ENCODE data around the gene CDK1. TPM values are rescaled to one million over a fixed set of nuclear protein-coding genes. Genes with fewer than 3 reads are reported as not detected.
"Not testable (repeated sequence)": the region's sequence is repeated elsewhere in the genome, so short reads cannot be mapped to it uniquely, and the experiment has no call there.

CDK1 gene
- total RNA-seq, 1 donor from 2014 or later = 3.8 TPM

DNA sequence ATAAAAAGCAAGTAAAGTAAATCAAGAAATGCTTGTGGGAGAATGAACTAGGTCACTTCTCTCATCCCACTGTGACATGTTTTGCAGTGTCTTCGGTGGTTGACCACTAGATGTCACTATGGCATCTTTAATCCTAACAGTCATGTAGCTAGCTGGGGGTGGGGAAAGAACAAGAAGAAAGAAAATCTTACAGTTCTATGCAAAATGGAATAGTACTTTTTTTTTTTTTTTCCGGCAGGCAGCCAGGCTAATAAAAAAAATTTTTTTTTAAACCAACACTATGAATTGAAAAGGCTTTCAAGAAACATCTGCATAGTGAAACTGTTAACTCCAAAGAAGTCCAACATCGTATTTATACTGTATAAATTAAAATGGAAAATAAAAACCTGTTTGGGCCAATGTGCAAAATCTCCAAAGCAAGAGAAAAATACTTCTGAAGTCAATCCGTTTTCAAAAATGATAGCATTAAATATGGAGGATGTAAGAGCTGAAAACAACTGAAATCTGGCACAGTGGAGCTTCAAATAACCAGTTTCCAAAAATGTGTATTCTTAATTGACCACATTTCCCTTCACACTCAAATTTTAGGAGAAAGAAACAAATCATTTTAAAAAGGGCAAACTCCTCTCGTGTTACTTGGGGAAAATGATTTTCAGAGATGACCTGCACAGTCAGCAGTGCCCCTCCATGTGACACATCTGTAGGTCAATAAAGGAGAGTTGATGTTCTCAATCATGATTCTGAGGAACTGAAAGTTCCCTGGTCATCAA, 38.5 kb downstream of the CDK1 start:
- DNase-seq (ENCODE audit: low read depth) = peak; percentile 80

DNA sequence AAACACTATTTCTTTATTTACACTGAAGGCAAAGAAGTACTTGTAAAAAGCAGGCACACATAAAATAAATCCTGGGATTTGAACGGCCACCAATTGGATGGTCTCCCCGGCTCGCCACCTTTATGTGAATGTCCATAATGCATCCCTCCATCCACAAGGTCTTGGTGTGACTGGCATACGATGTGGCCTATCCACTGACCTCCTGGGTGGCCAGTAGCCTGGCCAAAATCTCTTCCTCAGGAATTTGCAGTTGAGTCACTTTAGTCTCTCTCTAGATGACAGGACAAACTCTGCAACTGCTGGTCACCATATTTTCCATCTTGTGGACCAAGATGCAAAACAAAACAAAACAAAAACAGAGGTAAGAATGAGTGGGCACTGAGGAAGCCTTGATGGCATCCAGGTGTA, 39.1 kb downstream of the CDK1 start:
- no peak for DNase-seq (ENCODE audit: low read depth)

DNA sequence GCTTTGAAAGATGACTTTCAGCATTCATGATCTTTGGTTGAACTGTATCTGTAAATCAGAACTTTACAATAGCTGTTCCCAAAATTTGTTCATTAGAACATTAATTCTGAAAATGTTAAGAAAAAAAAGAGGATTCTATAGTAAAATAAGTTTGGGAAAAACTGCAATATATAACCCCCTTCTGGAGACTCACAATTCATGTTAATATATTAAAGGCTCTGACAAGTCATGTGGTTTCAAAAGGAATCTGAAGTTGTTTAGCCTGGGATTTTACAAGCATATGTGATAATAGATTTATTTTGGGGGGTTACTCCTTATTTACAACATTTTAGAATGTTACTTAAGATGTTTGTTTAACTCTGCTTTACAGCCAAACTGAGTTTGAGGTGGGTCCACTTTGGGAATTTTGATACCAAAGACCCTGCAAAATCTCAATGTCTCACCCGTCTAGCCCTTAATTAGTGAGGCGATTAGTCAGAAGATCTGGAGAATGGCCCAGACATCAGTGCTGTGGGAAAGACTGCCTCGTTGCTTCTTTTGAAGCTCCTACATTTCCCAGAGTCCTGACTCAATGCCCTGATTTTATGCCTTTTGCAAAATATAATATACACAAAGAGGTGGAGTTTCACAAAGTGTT, 40.0 kb downstream of the CDK1 start:
- DNase-seq (ENCODE audit: low read depth) = no peak

DNA sequence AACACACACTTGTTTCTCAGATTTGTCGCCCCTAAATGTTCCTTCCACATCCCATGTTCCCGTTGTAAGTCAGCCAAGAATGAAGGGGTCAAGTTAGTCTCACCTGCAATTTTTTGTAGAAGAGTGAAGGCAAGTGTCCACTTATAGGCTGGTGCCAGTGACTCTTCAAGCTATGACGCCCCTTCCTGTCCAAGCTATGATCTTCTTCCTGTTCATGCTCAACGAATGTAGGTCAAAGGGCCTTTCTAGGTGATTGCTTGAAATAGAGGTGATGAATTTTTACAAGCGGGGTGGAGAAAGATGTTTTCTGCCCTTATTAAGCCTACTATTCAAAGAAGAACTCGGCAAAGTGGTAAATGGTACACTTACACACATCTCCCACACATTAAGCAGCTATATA, 41.0 kb downstream of the CDK1 start:
- no peak for DNase-seq (ENCODE audit: low read depth)

DNA sequence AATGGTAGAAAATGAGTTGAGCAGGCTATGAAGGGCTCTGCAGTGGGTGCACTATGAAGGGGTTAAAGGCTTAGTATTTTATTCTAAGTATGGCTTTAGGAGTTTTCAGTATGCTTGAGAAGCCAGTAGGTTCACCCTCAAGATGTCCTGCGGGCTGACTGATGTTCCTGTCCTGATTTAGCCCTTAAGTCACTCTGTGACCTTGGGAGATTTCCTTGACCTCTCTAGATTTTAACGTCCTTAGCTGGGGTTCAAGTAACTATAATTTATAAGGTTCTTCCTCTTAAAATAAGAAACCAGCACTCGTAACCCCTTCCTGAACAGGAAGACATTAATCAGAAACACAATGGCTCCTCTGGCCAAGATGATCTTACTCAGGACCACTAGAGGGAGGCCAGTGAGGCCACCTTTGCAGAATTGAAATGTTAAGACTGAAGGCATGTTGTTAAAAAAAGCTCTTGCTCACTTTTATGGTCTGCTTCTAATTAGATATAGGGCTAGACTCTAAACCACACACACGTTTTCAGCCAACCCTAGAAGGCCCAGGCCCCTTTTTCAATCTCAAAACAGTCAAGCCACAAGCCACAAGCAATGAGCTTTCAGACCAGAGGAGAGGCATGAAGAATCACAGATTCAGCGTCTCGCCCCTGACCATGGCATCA, 41.9 kb downstream of the CDK1 start:
- peak; percentile 25 for DNase-seq (ENCODE audit: low read depth)

DNA sequence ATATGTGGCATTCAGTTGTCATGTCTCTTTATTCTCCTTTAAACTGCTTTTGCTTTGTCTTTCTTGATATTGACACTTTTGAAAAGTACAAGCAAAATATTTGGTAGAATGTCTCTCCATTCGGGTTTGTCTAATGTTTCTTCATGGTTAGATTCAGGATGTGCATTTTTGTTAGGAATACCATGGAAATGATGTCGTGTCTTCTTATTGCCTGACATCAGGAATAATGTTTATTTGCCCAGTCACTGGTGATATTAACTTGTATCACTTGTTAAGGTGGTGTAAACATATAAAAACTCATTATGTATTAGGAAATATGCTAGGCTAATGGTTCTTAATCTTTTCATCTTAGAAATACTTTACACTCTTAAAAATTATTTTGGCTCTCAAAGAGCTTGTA, 43.4 kb downstream of the CDK1 start:
- DNase-seq (ENCODE audit: low read depth) = no peak

DNA sequence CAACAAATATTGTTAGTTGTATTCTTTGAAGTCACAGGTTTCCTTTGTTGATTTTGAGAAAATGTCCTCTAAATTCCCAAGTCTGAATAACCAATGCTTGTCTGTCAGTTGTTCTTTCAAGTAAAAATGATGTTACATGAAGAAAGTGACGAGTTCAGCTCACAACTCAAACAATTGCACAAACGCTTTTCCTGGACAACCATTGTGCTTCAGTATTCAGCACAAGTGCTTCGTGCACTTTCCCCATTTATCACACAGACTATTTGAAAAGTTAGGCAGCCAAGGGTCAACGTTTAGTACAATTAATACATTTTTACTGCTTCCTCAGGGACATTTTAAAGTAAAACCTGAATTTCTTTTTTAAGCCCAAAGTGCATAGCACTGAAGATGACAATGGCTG, 44.5 kb downstream of the CDK1 start:
- no peak for DNase-seq (ENCODE audit: low read depth)

DNA sequence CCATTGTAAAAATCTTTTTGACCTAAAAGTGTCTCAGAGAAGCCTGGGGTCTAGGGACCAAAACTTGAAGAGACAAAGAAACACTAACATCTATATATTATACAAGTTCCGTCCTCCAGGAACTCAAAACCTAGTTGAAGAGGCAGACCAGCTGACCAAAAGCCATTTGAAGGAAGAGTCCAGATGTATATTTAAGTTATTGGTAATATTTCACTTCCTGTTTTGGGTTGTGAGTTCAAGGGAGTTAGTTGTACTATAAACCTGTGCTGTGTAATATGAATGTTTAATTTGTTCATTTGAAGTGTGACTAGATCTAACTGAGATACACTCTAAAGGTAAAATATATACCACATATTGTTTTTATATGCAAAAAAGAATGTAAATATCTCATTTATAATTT, 45.0 kb downstream of the CDK1 start:
- no peak for DNase-seq (ENCODE audit: low read depth)

DNA sequence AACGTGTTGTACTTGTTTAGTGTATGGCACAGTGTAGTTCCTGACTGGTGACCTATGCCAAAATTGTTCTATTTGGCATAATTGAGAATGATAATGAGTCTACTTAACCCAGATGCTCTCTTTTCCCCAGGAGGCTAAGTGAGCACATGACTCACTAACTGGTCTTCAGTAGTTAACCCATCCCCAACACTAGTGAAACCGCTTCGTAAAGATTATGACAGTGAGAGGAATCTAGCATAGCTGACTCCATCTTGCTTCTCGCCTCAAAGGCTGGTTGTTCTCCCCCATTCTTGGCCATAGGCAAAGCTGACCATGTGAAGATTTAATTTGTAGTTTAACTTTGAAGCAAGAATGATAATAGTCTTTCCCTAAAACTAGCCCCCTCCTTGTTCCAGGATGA, 47.2 kb downstream of the CDK1 start:
- DNase-seq (ENCODE audit: low read depth) = no peak

DNA sequence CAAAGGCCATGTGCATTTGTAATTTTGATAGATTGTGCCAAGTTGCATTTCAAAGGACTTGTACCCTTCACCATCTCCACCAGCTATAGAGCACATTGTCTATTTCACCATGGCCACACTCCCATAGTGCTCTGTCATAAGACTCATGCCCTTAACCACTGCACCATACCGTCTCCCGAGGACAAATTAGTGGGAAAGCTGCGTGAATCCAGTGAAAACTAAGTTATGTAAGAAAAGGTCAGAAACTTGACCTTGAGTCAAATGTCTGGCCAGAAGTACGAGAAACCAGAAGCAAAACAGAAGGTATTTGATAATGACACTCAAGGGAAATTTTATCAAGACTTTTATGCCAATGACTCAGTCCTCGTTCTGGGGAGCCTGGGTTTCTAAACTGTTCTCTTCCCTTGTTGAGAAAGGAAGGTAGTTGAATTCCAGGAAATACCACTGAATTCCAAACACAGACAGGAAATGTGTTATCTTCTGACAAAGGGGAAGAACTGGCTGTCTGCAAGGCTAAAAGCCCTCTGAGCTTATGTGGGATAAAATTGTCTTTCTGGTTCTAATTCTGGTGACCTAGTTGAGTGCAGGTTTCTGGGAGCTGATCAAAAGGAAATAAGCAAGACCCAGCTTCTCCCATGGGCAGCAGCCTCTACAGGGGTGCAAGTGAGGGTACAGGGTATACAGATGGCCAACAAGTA, 49.7 kb downstream of the CDK1 start:
- DNase-seq (ENCODE audit: low read depth) = peak; percentile 73

DNA sequence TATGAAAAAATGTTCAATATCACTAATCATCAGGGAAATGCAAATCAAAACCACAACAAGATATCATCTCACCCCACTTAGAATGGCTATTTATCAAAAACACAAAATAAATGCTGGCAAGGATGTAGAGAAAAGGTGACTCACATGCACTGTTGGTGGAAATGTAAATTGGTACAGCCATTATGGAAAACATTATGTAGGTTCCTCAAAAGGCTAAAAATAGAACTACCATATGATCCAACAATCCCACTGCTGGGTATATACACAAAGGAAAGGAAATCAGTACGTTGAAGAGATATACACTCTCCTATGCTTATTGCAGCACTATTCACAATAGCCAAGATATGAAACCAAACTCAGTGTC, 50.2 kb downstream of the CDK1 start:
- no peak for DNase-seq (ENCODE audit: low read depth)

DNA sequence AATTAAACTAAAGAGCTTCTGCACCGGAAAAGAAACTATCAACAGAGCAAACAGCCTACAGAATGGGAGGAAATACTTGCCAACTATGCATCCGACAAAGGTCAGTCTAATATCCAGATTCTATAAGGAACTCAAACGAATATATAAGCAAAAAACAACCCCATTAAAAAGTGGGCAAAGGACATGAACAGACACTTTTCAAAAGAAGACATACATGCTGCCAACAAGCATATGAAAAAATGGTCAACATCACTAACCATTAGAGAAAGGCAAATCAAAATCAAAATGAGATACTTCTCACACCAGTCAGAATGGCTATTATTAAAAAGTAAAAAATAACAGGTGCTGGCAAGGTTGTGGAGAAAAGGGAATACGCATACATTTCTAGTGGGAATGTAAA, 53.9 kb downstream of the CDK1 start:
- not testable (repeated sequence) for DNase-seq (ENCODE audit: low read depth)

DNA sequence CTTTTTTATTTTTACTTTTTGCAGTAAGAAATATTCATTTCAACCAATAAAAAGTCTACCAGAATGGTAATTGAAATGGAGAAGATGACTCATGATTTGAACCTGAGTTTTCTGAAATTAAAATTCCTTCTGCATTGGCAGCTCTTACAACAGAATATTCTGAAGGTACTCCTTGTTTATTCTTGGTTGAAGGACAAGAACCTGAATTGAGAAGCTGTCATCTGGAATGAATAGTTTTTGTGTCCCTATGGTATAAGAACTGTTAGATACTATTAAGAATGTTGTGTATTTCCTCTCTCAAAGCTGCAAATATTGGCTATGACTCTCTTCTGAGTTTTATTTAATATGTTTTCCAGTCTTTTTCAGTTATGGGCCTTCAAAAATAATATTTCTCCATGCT, 56.1 kb downstream of the CDK1 start:
- DNase-seq (ENCODE audit: low read depth) = no peak

DNA sequence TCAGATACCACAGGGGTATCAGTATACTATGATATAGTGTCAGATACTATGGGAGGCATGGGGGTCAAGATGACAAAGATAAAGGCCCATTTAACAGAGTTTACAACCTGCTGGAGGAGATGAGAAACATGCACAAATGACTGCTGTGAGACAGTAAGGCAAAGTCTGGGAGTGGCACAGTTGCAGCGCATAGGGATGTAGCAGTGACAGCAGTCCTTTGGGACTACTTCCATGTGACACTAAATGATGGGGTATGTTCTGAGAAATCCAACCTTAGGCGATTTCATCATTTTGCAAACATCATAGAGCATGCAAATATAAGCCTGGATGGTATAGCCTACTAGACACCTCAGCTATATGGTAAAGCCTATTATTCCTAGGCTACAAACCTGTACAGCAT, 56.8 kb downstream of the CDK1 start:
- DNase-seq (ENCODE audit: low read depth) = no peak

DNA sequence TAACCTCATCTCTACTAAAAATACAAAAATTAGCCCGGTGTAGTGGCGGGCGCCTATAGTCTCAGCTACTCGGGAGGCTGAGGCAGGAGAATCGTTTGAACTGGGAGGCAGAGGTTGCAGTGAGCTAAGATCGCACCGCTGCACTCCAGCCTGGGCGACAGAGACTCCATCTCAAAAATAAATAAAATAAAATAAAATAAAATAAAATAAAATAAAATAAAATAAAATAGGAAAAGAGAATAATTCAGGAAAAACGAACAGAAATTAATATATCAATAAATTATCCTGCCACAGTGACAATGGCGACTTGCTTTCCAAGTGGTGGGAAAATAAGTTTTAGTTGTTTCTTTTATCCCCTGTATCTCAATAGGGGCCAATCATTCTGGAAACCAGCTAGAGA, 62.9 kb downstream of the CDK1 start:
- DNase-seq (ENCODE audit: low read depth) = not testable (repeated sequence)

DNA sequence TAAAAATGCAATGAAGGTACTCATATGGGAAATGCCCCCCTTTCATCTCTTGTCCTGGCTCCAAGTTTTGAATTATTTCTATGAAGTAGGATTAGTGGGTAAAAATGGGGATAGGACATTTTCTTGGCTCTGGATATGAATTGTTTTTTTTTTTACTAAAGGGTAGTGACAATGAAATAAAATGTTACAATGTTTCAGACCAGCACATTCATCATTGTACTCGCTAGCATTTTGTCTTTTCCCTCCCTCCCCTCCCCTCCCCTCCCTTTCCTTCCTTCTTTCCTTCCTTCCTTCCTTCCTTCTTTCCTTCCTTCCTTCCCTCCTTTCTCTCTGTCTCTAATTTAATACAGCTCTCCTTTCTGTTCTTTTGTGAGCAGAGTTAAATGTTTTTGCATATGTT, 64.4 kb downstream of the CDK1 start:
- no peak for DNase-seq (ENCODE audit: low read depth)

Other genes with a start within 250 kb of the CDK1 start
- 23.2 and 32.3 TPM in 2 replicates for gene RHOBTB1, start 165.7 kb downstream of the CDK1 start, total RNA-seq